ENCODE results near the gene ZNF438. TPM values are rescaled to one million over a fixed set of nuclear protein-coding genes. Genes with fewer than 3 reads are reported as not detected.

ZNF438 gene
- total RNA-seq, 1 donor from 2014 or later = 1.3 TPM

DNA sequence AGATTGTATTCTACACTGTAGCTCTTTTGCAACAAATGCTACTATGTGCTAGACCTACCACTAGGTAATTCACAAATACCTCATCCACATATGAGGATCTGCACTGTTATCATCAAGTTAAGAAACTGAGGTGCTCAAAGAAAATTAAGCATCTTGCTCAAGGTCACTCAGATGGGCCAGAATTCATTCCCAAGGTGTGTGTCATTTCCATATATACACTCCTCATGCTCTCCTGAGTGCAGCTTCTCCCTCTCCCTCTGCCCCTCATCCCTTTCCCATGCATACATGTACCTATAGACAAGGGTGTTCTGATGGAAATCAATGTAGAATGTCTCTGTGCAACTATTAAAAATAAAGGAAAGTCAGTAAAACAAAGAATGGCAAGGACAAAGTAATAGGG, 146.2 kb downstream of the ZNF438 start:
- no peaks in the 10 kb centered on the region for H3K36me3 ChIP-seq
- H3F3A ChIP-seq (ENCODE audit: low read depth) = no peaks in the 10 kb centered on the region
- H3K4me3 ChIP-seq = no peak overlapping the region
- Mint-ChIP-seq H3K27me3 (ENCODE audit: insufficient read depth, low read depth) (peaks cover 2% of the 10 kb centered on the region), H3K27ac (no peak overlapping the region), H3K4me3 (no peak overlapping the region), H3K4me1 (no peaks in the 10 kb centered on the region), H3K36me3 (no peaks in the 10 kb centered on the region), H3K9me3 (no peaks in the 10 kb centered on the region)
- H3K79me2 ChIP-seq (ENCODE audit: low read depth) = no peaks in the 10 kb centered on the region
- H3K9me3 ChIP-seq (ENCODE audit: low read depth) = no peaks in the 10 kb centered on the region
- no peak overlapping the region for H3K27ac ChIP-seq
- H3K4me1 ChIP-seq = peaks cover 2% of the 10 kb centered on the region
- TF ChIP-seq, protein P1, sequence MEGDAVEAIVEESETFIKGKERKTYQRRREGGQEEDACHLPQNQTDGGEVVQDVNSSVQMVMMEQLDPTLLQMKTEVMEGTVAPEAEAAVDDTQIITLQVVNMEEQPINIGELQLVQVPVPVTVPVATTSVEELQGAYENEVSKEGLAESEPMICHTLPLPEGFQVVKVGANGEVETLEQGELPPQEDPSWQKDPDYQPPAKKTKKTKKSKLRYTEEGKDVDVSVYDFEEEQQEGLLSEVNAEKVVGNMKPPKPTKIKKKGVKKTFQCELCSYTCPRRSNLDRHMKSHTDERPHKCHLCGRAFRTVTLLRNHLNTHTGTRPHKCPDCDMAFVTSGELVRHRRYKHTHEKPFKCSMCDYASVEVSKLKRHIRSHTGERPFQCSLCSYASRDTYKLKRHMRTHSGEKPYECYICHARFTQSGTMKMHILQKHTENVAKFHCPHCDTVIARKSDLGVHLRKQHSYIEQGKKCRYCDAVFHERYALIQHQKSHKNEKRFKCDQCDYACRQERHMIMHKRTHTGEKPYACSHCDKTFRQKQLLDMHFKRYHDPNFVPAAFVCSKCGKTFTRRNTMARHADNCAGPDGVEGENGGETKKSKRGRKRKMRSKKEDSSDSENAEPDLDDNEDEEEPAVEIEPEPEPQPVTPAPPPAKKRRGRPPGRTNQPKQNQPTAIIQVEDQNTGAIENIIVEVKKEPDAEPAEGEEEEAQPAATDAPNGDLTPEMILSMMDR (IDR thresholded peaks at IDR 0.05) = no peak
- TF ChIP-seq EZH2phosphoT487 (IDR thresholded peaks at IDR 0.05) (no peak), EZH2 (IDR thresholded peaks at IDR 0.05) (no peak)
- no peak overlapping the region for H2AFZ ChIP-seq (replicated peaks)
- DNase-seq (ENCODE audit: low spot score) = no peak
- no peak overlapping the region for H3K9ac ChIP-seq
- no peaks in the 10 kb centered on the region for H3K27me3 ChIP-seq
- no peak overlapping the region for H3K4me2 ChIP-seq
- H4K20me1 ChIP-seq (ENCODE audit: low read depth) = no peaks in the 10 kb centered on the region

DNA sequence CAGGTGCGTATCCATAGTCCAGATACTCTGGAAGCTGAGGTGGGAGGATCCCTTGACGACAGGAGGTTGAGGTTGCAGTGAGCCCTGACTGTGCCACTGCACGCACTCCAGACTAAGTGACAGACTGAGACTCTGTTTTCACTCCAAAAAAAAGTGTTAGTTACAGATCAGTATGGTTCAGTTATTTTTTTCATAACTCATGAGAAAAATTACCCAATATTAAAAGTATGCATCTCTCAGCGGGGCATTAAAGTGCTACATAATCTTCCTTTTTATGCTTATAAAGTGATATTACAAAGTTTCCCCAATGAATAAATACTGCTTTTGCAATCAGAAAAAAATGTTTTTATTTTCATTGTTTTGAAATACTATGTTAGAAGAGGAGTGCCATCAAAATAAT, 147.9 kb downstream of the ZNF438 start:
- Mint-ChIP-seq H3K4me3 (no peak overlapping the region), H3K9me3 (no peaks in the 10 kb centered on the region), H3K36me3 (no peaks in the 10 kb centered on the region), H3K27me3 (ENCODE audit: insufficient read depth, low read depth) (no peaks in the 10 kb centered on the region), H3K27ac (no peak overlapping the region), H3K4me1 (no peaks in the 10 kb centered on the region)
- Histone ChIP-seq H3F3A (ENCODE audit: low read depth) (no peaks in the 10 kb centered on the region), H3K27ac (no peak overlapping the region), H3K9ac (no peak overlapping the region), H2AFZ (replicated peaks) (no peak overlapping the region), H3K36me3 (no peaks in the 10 kb centered on the region), H3K4me3 (no peak overlapping the region), H3K27me3 (no peaks in the 10 kb centered on the region), H4K20me1 (ENCODE audit: low read depth) (no peaks in the 10 kb centered on the region), H3K79me2 (ENCODE audit: low read depth) (no peaks in the 10 kb centered on the region), H3K9me3 (ENCODE audit: low read depth) (no peaks in the 10 kb centered on the region), H3K4me1 (no peaks in the 10 kb centered on the region), H3K4me2 (no peak overlapping the region)
- no peak for TF ChIP-seq EZH2phosphoT487 (IDR thresholded peaks at IDR 0.05)
- TF ChIP-seq, protein P1 (IDR thresholded peaks at IDR 0.05) = no peak
- TF ChIP-seq EZH2 (IDR thresholded peaks at IDR 0.05) = no peak
- DNase-seq (ENCODE audit: low spot score) = no peak

DNA sequence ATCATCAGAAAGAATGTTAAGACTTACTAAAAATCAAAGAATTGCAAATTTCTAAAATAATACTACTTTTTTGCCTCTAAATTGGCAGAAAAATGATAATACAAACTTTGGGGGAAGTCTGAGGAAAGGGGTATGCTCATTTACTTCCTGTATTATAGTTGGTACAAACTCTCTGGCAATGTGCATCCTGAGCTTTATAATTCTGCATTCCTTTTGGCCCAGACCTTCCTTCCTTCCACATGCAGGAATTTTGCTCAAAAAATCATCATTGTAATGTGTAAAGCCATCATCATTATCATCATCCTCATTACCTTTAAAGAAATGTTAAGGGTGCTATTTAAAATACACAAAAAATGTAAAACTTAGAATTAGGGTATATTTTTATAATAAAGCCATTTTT, 148.5 kb downstream of the ZNF438 start:
- Mint-ChIP-seq H3K9me3 (no peaks in the 10 kb centered on the region), H3K27ac (no peak overlapping the region), H3K36me3 (no peaks in the 10 kb centered on the region)

More for the DNA sequence above, 148.5 kb downstream of the ZNF438 start:
- Histone ChIP-seq H3K9ac (no peak overlapping the region), H3K4me1 (no peaks in the 10 kb centered on the region), H3K79me2 (ENCODE audit: low read depth) (no peaks in the 10 kb centered on the region), H3K36me3 (no peaks in the 10 kb centered on the region), H3K27ac (no peak overlapping the region), H2AFZ (replicated peaks) (no peak overlapping the region), H4K20me1 (ENCODE audit: low read depth) (no peaks in the 10 kb centered on the region), H3F3A (ENCODE audit: low read depth) (no peaks in the 10 kb centered on the region), H3K4me3 (no peak overlapping the region), H3K4me2 (no peak overlapping the region), H3K27me3 (no peaks in the 10 kb centered on the region), H3K9me3 (ENCODE audit: low read depth) (no peaks in the 10 kb centered on the region)
- Mint-ChIP-seq H3K27me3 (ENCODE audit: insufficient read depth, low read depth) (no peaks in the 10 kb centered on the region), H3K4me1 (no peaks in the 10 kb centered on the region), H3K4me3 (no peak overlapping the region)
- TF ChIP-seq EZH2phosphoT487 (IDR thresholded peaks at IDR 0.05) (no peak), EZH2 (IDR thresholded peaks at IDR 0.05) (no peak)
- TF ChIP-seq, protein P1 (IDR thresholded peaks at IDR 0.05) = no peak
- no peak for DNase-seq (ENCODE audit: low spot score)

All from neural progenitor cell (in vitro differentiated cells).